ENCODE results near the gene CALN1.
"Not testable (repeated sequence)": the region's sequence is repeated elsewhere in the genome, so short reads cannot be mapped to it uniquely, and the experiment has no call there.

Gene CALN1

GRCh38 chr7:71925663-71926062 lies 486.5 kb downstream of the CALN1 start:
- H3K4me3 ChIP-seq (ENCODE audit: control insufficient read depth, low read depth, low read length), result no peak overlapping the region
- TF ChIP-seq, protein P1, sequence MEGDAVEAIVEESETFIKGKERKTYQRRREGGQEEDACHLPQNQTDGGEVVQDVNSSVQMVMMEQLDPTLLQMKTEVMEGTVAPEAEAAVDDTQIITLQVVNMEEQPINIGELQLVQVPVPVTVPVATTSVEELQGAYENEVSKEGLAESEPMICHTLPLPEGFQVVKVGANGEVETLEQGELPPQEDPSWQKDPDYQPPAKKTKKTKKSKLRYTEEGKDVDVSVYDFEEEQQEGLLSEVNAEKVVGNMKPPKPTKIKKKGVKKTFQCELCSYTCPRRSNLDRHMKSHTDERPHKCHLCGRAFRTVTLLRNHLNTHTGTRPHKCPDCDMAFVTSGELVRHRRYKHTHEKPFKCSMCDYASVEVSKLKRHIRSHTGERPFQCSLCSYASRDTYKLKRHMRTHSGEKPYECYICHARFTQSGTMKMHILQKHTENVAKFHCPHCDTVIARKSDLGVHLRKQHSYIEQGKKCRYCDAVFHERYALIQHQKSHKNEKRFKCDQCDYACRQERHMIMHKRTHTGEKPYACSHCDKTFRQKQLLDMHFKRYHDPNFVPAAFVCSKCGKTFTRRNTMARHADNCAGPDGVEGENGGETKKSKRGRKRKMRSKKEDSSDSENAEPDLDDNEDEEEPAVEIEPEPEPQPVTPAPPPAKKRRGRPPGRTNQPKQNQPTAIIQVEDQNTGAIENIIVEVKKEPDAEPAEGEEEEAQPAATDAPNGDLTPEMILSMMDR (conservative IDR thresholded peaks at IDR 0.05; ENCODE audit: control insufficient read depth, insufficient read depth, low read depth, low read length), result no peak
- DNase-seq (ENCODE audit: low read depth), result no peak

DNA sequence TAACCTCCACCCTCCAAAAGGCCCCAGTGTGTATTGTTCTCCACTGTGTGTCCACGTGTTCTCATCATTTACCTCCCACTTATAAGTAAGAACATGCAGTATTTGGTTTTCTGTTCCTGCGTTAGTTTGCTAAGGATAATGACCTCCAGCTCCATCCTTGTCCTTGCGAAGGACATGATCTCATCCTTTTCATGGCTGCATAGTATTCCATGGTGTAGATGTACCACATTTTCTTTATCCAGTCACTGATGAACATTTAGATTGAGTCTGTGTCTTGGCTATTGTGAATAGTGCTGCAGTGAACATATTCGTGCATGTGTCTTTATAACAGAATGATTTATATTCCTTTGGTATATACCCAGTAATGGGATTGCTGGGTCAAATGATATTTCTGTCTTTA lies 497.9 kb downstream of the CALN1 start:
- H3K4me3 ChIP-seq (ENCODE audit: control insufficient read depth, low read depth, low read length), result not testable (repeated sequence)

DNA sequence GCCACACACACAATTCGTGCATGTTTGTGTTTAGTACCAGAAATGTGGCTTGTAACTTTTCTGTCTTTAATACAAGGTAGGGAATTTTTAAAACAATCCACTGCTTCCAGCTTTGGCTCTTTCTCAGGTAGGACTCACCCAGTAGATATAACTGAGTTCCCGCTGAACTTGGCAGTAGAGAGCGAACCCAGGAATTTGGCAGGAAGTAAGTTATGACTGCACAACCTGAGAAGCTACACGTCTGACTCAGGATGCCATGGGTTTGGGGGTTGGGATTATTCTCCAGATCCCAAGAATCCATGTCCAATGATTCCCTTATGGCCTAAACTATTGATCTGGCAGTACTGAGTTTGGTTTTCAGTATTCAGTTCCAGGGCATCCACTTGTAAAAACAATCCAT lies 499.7 kb downstream of the CALN1 start:
- DNase-seq (ENCODE audit: low read depth), result no peak
- no peak overlapping the region for H3K4me3 ChIP-seq (ENCODE audit: control insufficient read depth, low read depth, low read length)
- TF ChIP-seq, protein P1 (conservative IDR thresholded peaks at IDR 0.05; ENCODE audit: control insufficient read depth, insufficient read depth, low read depth, low read length), result no peak

More for the DNA sequence above, 497.9 kb downstream of the CALN1 start:
- not testable (repeated sequence) for DNase-seq (ENCODE audit: low read depth)

GRCh38 chr7:71911051-71911450 lies 501.1 kb downstream of the CALN1 start:
- H3K4me3 ChIP-seq (ENCODE audit: control insufficient read depth, low read depth, low read length), result no peak overlapping the region
- DNase-seq (ENCODE audit: low read depth), result no peak
- TF ChIP-seq, protein P1 (conservative IDR thresholded peaks at IDR 0.05; ENCODE audit: control insufficient read depth, insufficient read depth, low read depth, low read length), result no peak

- H3K4me3 ChIP-seq (ENCODE audit: control insufficient read depth, low read depth, low read length), result no peak overlapping the region
- no peak for DNase-seq (ENCODE audit: low read depth)
- TF ChIP-seq, protein P1 (conservative IDR thresholded peaks at IDR 0.05; ENCODE audit: control insufficient read depth, insufficient read depth, low read depth, low read length), result no peak
Measured at GRCh38 chr7:71905821-71906220, 506.3 kb downstream of the CALN1 start.

GRCh38 chr7:71904484-71904883 lies 507.7 kb downstream of the CALN1 start:
- no peak for DNase-seq (ENCODE audit: low read depth)
- TF ChIP-seq, protein P1 (conservative IDR thresholded peaks at IDR 0.05; ENCODE audit: control insufficient read depth, insufficient read depth, low read depth, low read length), result no peak
- H3K4me3 ChIP-seq (ENCODE audit: control insufficient read depth, low read depth, low read length), result no peak overlapping the region

GRCh38 chr7:71900556-71900955 lies 511.6 kb downstream of the CALN1 start:
- no peak overlapping the region for H3K4me3 ChIP-seq (ENCODE audit: control insufficient read depth, low read depth, low read length)
- no peak for DNase-seq (ENCODE audit: low read depth)
- TF ChIP-seq, protein P1 (conservative IDR thresholded peaks at IDR 0.05; ENCODE audit: control insufficient read depth, insufficient read depth, low read depth, low read length), result no peak
